Thoracic aorta (tissue), 2 donors: ENCODE data around the gene ELF1. TPM values are rescaled to one million over a fixed set of nuclear protein-coding genes. Genes with fewer than 3 reads are reported as not detected.

Source experiments
- ATAC-seq: fragments of 150-250 bp; one replicate; pipeline ENCODE4 v1.8.0; 2017; ENCODE audit warnings: low read depth; ENCODE audit not compliant: insufficient number of reproducible peaks, low FRiP score
- DNase-seq: peaks from one replicate; pipeline ENCODE4 v3.0.0-alpha.2; 2020; ENCODE audit warnings: low spot score
- H3K27ac ChIP-seq, 2 donors: fragments of 200-600 bp; sonication (generic); 1 replicate in 1 of 2; 2 replicates in 1 of 2; pipeline ENCODE4 v1.5.1; 2016; ENCODE audit warnings: mild to moderate bottlenecking in 2 of 2, moderate library complexity in 2 of 2
- H3K27me3 ChIP-seq: fragments of 200-600 bp; sonication (generic); replicated peaks from 2 replicates; pipeline ENCODE4 v1.6.0; 2016; ENCODE audit warnings: mild to moderate bottlenecking; ENCODE audit not compliant: insufficient read depth
- H3K36me3 ChIP-seq: fragments of 200-600 bp; sonication (generic); one replicate; pipeline ENCODE4 v1.5.1; 2016
- H3K4me1 ChIP-seq, 2 donors: fragments of 200-600 bp; sonication (generic); 1 replicate in 1 of 2; 2 replicates in 1 of 2; pipeline versions ENCODE4 v1.5.1 to v1.6.0; 2016; ENCODE audit warnings: low read depth in 2 of 2, mild to moderate bottlenecking in 1 of 2; ENCODE audit not compliant: control insufficient read depth in 1 of 2
- H3K4me3 ChIP-seq: fragments of 200-600 bp; sonication (generic); 2 replicates; pipeline ENCODE4 v1.5.1; 2016; ENCODE audit warnings: mild to moderate bottlenecking
- H3K9me3 ChIP-seq: fragments of 200-600 bp; sonication (generic); 2 replicates; pipeline ENCODE4 v1.5.1; 2016
- CTCF ChIP-seq: fragments of 200-600 bp; sonication (generic); IDR thresholded peaks from one replicate; pipeline ENCODE4 v1.5.1; 2019; ENCODE audit warnings: antibody characterized with exemption
- total RNA-seq, 2 donors: library from RNA; depleted of rRNA; stranded (reverse); fragments of >200 nt; gene quantifications; one replicate each; pipeline versions ENCODE4 v1.1.0 to v1.2.3, GENCODE V29; 2016

Gene ELF1
- total RNA-seq, 2 donors from 2014 or later, result 54.7 to 99.9 TPM

- no peaks in the 10 kb centered on the region for H3K9me3 ChIP-seq
- H3K27ac ChIP-seq, result no peak overlapping the region
- H3K4me1 ChIP-seq, result peaks cover 14 to 34% of the 10 kb centered on the region in 2 donors
- ATAC-seq, result no peak
- no peak for TF ChIP-seq CTCF
- DNase-seq, result no peak
- no peaks in the 10 kb centered on the region for H3K36me3 ChIP-seq
- H3K4me3 ChIP-seq, result no peak overlapping the region
- no peaks in the 10 kb centered on the region for H3K27me3 ChIP-seq
Measured at GRCh38 chr13:41019578-41020347, 647 bp upstream of the ELF1 start.

GRCh38 chr13:41018602-41018948 lies 541 bp downstream of the ELF1 start:
- Histone ChIP-seq H3K4me1 (peaks cover 18 to 34% of the 10 kb centered on the region in 2 donors), H3K9me3 (no peaks in the 10 kb centered on the region), H3K27me3 (no peaks in the 10 kb centered on the region), H3K36me3 (no peaks in the 10 kb centered on the region), H3K4me3 (peak overlapping the region; percentile 17), H3K27ac (peak overlapping the region in 1 of 2 donors; percentile 29)
- DNase-seq (no peak), ATAC-seq (no peak)
- no peak for TF ChIP-seq CTCF

- TF ChIP-seq CTCF, result no peak
- H3K27ac ChIP-seq, result peak overlapping the region in 1 of 2 donors; percentile 51
- DNase-seq, result no peak
- peak overlapping the region; percentile 17 for H3K4me3 ChIP-seq
- H3K4me1 ChIP-seq, result peaks cover 18 to 31% of the 10 kb centered on the region in 2 donors
- no peaks in the 10 kb centered on the region for H3K9me3 ChIP-seq
- H3K36me3 ChIP-seq, result no peaks in the 10 kb centered on the region
- ATAC-seq, result no peak
- no peaks in the 10 kb centered on the region for H3K27me3 ChIP-seq
Measured at GRCh38 chr13:41017817-41018601, 1.1 kb downstream of the ELF1 start.

- ATAC-seq, result no peak
- H3K4me3 ChIP-seq, result peak overlapping the region; percentile 17
- peaks cover 18 to 30% of the 10 kb centered on the region in 2 donors for H3K4me1 ChIP-seq
Measured at GRCh38 chr13:41017159-41017558, 2.0 kb downstream of the ELF1 start.

More at GRCh38 chr13:41017159-41017558, 2.0 kb downstream of the ELF1 start:
- no peak for DNase-seq
- no peaks in the 10 kb centered on the region for H3K36me3 ChIP-seq
- no peaks in the 10 kb centered on the region for H3K9me3 ChIP-seq
- H3K27ac ChIP-seq, result peak overlapping the region in 1 of 2 donors; percentile 51
- TF ChIP-seq CTCF, result no peak
- no peaks in the 10 kb centered on the region for H3K27me3 ChIP-seq
